WTC11 (cell line): ENCODE results near the gene SLC48A1. TPM values are rescaled to one million over a fixed set of nuclear protein-coding genes. Genes with fewer than 3 reads are reported as not detected.

Experiments used
- ATAC-seq: fragments of 200-7000 bp; cut with Tn5 transposase; 2 replicates; pipeline ENCODE4 v1.10.0; 2021; ENCODE audit warnings: mild to moderate bottlenecking, moderate library complexity
- CTCF ChIA-PET: fragments of 300-600 bp; sonication (Branson Sonifier 250); formaldehyde crosslinking; loops from one replicate; lab custom pipeline; 2021; ENCODE audit warnings: antibody characterized with exemption; lab: Charles Lee
- POLR2A ChIA-PET: fragments of 350-600 bp; sonication (Branson Sonifier 250); formaldehyde crosslinking; loops from one replicate; lab custom pipeline; 2021; ENCODE audit warnings: antibody characterized with exemption; lab: Charles Lee
- DNase-seq: peaks from one replicate; pipeline ENCODE4 v3.0.0; 2021; ENCODE audit warnings: low spot score
- H3K27ac Mint-ChIP-seq: 2 replicates; pipeline ENCODE4 v1.8.0; 2021; ENCODE audit warnings: mixed read lengths
- H3K27me3 Mint-ChIP-seq: 2 replicates; pipeline ENCODE4 v1.8.0; 2021; ENCODE audit warnings: low read depth, mild to moderate bottlenecking, moderate library complexity, mixed read lengths
- H3K36me3 Mint-ChIP-seq: 2 replicates; pipeline ENCODE4 v1.8.0; 2021; ENCODE audit warnings: mixed read lengths
- H3K4me1 Mint-ChIP-seq: 2 replicates; pipeline ENCODE4 v1.8.0; 2022; ENCODE audit warnings: mixed read lengths
- H3K4me3 Mint-ChIP-seq: 2 replicates; pipeline ENCODE4 v1.8.0; 2021; ENCODE audit warnings: mild to moderate bottlenecking, moderate library complexity, mixed read lengths
- H3K9me3 Mint-ChIP-seq: 2 replicates; pipeline ENCODE4 v1.8.0; 2021; ENCODE audit warnings: mixed read lengths
- AFF4 ChIP-seq: sonication (generic); formaldehyde crosslinking; IDR thresholded peaks from 2 replicates; pipeline ENCODE4 v1.8.1; 2023; ENCODE audit warnings: mild to moderate bottlenecking, missing genetic modification reagents, borderline replicate concordance
- ATF3 ChIP-seq: sonication (generic); formaldehyde crosslinking; conservative IDR thresholded peaks from 2 replicates; pipeline ENCODE4 v1.8.1; 2022; ENCODE audit warnings: mild to moderate bottlenecking, missing genetic modification reagents
- CBFB ChIP-seq: sonication (generic); formaldehyde crosslinking; IDR thresholded peaks from 2 replicates; pipeline ENCODE4 v1.8.1; 2022; ENCODE audit warnings: mild to moderate bottlenecking, low read depth, missing genetic modification reagents
- ESRRA ChIP-seq: sonication (generic); formaldehyde crosslinking; IDR thresholded peaks from 2 replicates; pipeline ENCODE4 v1.8.1; 2022; ENCODE audit warnings: mild to moderate bottlenecking, missing genetic modification reagents, borderline replicate concordance
- FOXP1 ChIP-seq: sonication (generic); formaldehyde crosslinking; IDR thresholded peaks from 2 replicates; pipeline ENCODE4 v1.8.0; 2022; ENCODE audit warnings: missing genetic modification reagents, mild to moderate bottlenecking, moderate library complexity, borderline replicate concordance
- HMGA2 ChIP-seq: fragments of 250-450 bp; sonication (Bioruptor Pico); IDR thresholded peaks from 2 replicates; pipeline ENCODE4 v1.4.0; 2021; ENCODE audit warnings: mild to moderate bottlenecking, moderate library complexity
- NFATC4 ChIP-seq: fragments of 250-450 bp; sonication (Bioruptor Pico); IDR thresholded peaks from 2 replicates; pipeline ENCODE4 v1.9.0; 2021; ENCODE audit warnings: mild to moderate bottlenecking
- STAT6 ChIP-seq: sonication (generic); formaldehyde crosslinking; conservative IDR thresholded peaks from 2 replicates; pipeline ENCODE4 v1.8.1; 2023; ENCODE audit warnings: mild to moderate bottlenecking, low read depth, missing genetic modification reagents, moderate library complexity
- TP53 ChIP-seq: sonication (generic); formaldehyde crosslinking; IDR thresholded peaks from 2 replicates; pipeline ENCODE4 v1.8.1; 2023; ENCODE audit warnings: mild to moderate bottlenecking, missing genetic modification reagents
- USF1 ChIP-seq: sonication (generic); formaldehyde crosslinking; IDR thresholded peaks from 2 replicates; pipeline ENCODE4 v1.8.0; 2022; ENCODE audit warnings: mild to moderate bottlenecking, missing genetic modification reagents
- ZNF416 ChIP-seq: fragments of 250-450 bp; sonication (Bioruptor Pico); IDR thresholded peaks from 2 replicates; pipeline ENCODE4 v1.9.0; 2021; ENCODE audit warnings: mild to moderate bottlenecking, inconsistent platforms
- ZNF423 ChIP-seq: fragments of 250-450 bp; sonication (Bioruptor Pico); IDR thresholded peaks from 2 replicates; pipeline ENCODE4 v2.1.2; 2022; ENCODE audit warnings: mild to moderate bottlenecking, moderate library complexity
- total RNA-seq: library from RNA; stranded (reverse); gene quantifications from 3 replicates; pipeline ENCODE4 v1.2.3, GENCODE V29; 2021
- TF ChIP-seq, protein P1 (sequence below): sonication (generic); formaldehyde crosslinking; IDR thresholded peaks from 2 replicates; pipeline ENCODE4 v1.8.1; 2022; ENCODE audit warnings: missing genetic modification reagents, borderline replicate concordance
- TF ChIP-seq, protein P2 (sequence below): sonication (generic); formaldehyde crosslinking; IDR thresholded peaks from 2 replicates; pipeline ENCODE4 v1.8.1; 2022; ENCODE audit warnings: mild to moderate bottlenecking, moderate library complexity, missing genetic modification reagents
- TF ChIP-seq, protein P3 (sequence below): sonication (generic); formaldehyde crosslinking; IDR thresholded peaks from 2 replicates; pipeline ENCODE4 v1.8.0; 2022; ENCODE audit warnings: missing genetic modification reagents

SLC48A1 gene
- total RNA-seq, 1 experiment from 2014 or later = 13.8 TPM

DNA sequence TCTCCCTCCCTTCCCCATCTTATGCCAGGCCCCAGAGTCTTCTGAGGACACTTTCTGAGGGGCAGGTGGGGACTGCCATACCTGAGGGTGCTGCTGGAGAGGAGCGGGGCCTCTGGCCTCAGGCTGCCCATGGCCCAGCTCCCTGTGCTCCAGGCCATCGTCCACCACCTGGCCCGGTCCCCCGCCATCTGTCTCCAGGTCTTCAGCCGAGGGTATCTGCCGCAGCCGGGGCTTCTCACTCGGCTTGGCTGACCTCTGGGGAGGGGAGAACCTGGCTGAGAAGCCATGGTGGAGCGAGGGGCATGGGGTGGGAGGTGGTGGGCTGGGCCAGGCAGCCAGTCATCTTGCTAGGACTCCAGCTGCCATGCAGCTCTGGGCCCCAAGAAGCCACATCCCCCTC is 21.6 kb downstream of the SLC48A1 start:
- POLR2A ChIA-PET = no interaction called here

More for the DNA sequence above, 21.6 kb downstream of the SLC48A1 start:
- H3K9me3 Mint-ChIP-seq = no peaks in the 10 kb centered on the region
- peaks cover 12% of the 10 kb centered on the region for H3K4me1 Mint-ChIP-seq
- H3K27me3 Mint-ChIP-seq = no peaks in the 10 kb centered on the region
- no peak overlapping the region for H3K27ac Mint-ChIP-seq
- no peak overlapping the region for H3K4me3 Mint-ChIP-seq
- CTCF ChIA-PET = interaction anchor here (0.7 to 14.9 kb wide), 4 partner anchors 10 to 52 kb away, joined by 3 to 408 read pairs (median 26); no protein-coding TSS in a partner anchor
- DNase-seq (no peak), ATAC-seq (no peak)
- peaks cover 22% of the 10 kb centered on the region for H3K36me3 Mint-ChIP-seq
- TF ChIP-seq STAT6 (no peak), FOXP1 (no peak), NFATC4 (CRISPR knock-in tag) (no peak), CBFB (CRISPR knock-in tag) (no peak), ATF3 (CRISPR knock-in tag) (no peak), ESRRA (CRISPR knock-in tag) (no peak), ZNF423 (CRISPR knock-in tag) (no peak), AFF4 (CRISPR knock-in tag) (no peak), HMGA2 (CRISPR knock-in tag) (no peak), TP53 (CRISPR knock-in tag) (no peak), USF1 (CRISPR knock-in tag) (no peak), ZNF416 (no peak)
- TF ChIP-seq, protein P1, sequence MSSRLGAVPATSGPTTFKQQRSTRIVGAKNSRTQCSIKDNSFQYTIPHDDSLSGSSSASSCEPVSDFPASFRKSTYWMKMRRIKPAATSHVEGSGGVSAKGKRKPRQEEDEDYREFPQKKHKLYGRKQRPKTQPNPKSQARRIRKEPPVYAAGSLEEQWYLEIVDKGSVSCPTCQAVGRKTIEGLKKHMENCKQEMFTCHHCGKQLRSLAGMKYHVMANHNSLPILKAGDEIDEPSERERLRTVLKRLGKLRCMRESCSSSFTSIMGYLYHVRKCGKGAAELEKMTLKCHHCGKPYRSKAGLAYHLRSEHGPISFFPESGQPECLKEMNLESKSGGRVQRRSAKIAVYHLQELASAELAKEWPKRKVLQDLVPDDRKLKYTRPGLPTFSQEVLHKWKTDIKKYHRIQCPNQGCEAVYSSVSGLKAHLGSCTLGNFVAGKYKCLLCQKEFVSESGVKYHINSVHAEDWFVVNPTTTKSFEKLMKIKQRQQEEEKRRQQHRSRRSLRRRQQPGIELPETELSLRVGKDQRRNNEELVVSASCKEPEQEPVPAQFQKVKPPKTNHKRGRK (CRISPR knock-in tag) = no peak
- TF ChIP-seq, protein P2, sequence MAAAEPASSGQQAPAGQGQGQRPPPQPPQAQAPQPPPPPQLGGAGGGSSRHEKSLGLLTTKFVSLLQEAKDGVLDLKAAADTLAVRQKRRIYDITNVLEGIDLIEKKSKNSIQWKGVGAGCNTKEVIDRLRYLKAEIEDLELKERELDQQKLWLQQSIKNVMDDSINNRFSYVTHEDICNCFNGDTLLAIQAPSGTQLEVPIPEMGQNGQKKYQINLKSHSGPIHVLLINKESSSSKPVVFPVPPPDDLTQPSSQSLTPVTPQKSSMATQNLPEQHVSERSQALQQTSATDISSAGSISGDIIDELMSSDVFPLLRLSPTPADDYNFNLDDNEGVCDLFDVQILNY (CRISPR knock-in tag) = no peak
- TF ChIP-seq, protein P3, sequence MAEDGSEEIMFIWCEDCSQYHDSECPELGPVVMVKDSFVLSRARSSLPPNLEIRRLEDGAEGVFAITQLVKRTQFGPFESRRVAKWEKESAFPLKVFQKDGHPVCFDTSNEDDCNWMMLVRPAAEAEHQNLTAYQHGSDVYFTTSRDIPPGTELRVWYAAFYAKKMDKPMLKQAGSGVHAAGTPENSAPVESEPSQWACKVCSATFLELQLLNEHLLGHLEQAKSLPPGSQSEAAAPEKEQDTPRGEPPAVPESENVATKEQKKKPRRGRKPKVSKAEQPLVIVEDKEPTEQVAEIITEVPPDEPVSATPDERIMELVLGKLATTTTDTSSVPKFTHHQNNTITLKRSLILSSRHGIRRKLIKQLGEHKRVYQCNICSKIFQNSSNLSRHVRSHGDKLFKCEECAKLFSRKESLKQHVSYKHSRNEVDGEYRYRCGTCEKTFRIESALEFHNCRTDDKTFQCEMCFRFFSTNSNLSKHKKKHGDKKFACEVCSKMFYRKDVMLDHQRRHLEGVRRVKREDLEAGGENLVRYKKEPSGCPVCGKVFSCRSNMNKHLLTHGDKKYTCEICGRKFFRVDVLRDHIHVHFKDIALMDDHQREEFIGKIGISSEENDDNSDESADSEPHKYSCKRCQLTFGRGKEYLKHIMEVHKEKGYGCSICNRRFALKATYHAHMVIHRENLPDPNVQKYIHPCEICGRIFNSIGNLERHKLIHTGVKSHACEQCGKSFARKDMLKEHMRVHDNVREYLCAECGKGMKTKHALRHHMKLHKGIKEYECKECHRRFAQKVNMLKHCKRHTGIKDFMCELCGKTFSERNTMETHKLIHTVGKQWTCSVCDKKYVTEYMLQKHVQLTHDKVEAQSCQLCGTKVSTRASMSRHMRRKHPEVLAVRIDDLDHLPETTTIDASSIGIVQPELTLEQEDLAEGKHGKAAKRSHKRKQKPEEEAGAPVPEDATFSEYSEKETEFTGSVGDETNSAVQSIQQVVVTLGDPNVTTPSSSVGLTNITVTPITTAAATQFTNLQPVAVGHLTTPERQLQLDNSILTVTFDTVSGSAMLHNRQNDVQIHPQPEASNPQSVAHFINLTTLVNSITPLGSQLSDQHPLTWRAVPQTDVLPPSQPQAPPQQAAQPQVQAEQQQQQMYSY (CRISPR knock-in tag) = no peak
